Gastroesophageal sphincter (tissue), 3 donors: Measurements from ENCODE around the gene HLCS.

ENCODE experiments used
- CTCF ChIP-seq, 4 experiments: fragments of 200-600 bp in 2 of 4; fragments of 450-650 bp in 2 of 4; sonication (generic) in 1 of 4; IDR thresholded peaks; one replicate each; pipeline ENCODE4 v1.5.1; 2017 to 2019; ENCODE audit warnings: antibody characterized with exemption in 4 of 4, mild to moderate bottlenecking in 2 of 4, moderate library complexity in 2 of 4
- POLR2A ChIP-seq, 2 donors: fragments of 450-650 bp; IDR thresholded peaks; one replicate each; pipeline ENCODE4 v1.6.1; 2017; ENCODE audit warnings: antibody characterized with exemption in 2 of 2, mild to moderate bottlenecking in 2 of 2, moderate library complexity in 1 of 2

DNA sequence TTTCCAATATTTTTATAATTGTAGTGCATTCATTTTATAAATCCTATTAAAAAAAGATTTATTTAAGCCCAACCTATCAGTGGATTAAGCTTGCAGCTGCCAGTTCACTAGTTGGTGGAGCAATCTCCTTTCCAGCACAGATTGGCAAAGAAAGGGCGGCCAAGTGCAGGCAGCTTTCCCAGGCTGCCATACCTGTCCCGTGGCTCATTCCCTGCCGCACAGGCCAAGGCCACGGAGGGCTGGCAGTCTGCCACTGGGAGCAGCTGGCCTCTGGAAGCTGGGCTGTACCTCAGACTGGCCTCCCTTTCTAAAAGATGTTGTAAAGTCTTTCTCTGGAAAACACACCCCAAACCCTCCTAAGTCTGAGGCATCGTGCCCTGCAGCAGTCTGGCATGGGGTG, 193.4 kb downstream of the HLCS start:
- TF ChIP-seq CTCF (IDR thresholded peaks at IDR 0.05) (no peak), POLR2A (IDR thresholded peaks at IDR 0.05) (no peak)
